HG03342 (cell line): ENCODE data around the gene LILRB5.
"Not testable (repeated sequence)": the region's sequence is repeated elsewhere in the genome, so short reads cannot be mapped to it uniquely, and the experiment has no call there.

Experiments
- ATAC-seq: cut with Tn5 transposase; IDR thresholded peaks from one replicate; pipeline ENCODE4 v1.9.1; 2021; ENCODE audit warnings: mild to moderate bottlenecking, moderate library complexity; ENCODE audit not compliant: unreplicated experiment

LILRB5 gene

GRCh38 chr19:54217517-54218247 lies 39.4 kb downstream of the LILRB5 start:
- ATAC-seq, result not testable (repeated sequence)

- ATAC-seq, result no peak
Observed at GRCh38 chr19:54216869-54217268, 40.2 kb downstream of the LILRB5 start.

GRCh38 chr19:54214734-54215133 lies 42.3 kb downstream of the LILRB5 start:
- ATAC-seq, result not testable (repeated sequence)

GRCh38 chr19:54214217-54214616 lies 42.9 kb downstream of the LILRB5 start:
- not testable (repeated sequence) for ATAC-seq

- ATAC-seq, result no peak
Observed at GRCh38 chr19:54211235-54211634, 45.8 kb downstream of the LILRB5 start.

- no peak for ATAC-seq
Observed at GRCh38 chr19:54209811-54210494, 47.1 kb downstream of the LILRB5 start.

- no peak for ATAC-seq
Observed at GRCh38 chr19:54209058-54209810, 47.8 kb downstream of the LILRB5 start.

GRCh38 chr19:54208784-54209057 lies 48.4 kb downstream of the LILRB5 start:
- ATAC-seq, result no peak

GRCh38 chr19:54207983-54208783 lies 48.9 kb downstream of the LILRB5 start:
- peak; percentile 44 for ATAC-seq

GRCh38 chr19:54207676-54207982 lies 49.4 kb downstream of the LILRB5 start:
- ATAC-seq, result no peak

- not testable (repeated sequence) for ATAC-seq
Observed at GRCh38 chr19:54207193-54207592, 49.9 kb downstream of the LILRB5 start.

GRCh38 chr19:54206831-54207177 lies 50.3 kb downstream of the LILRB5 start:
- ATAC-seq, result no peak

- no peak for ATAC-seq
Observed at GRCh38 chr19:54206030-54206830, 50.8 kb downstream of the LILRB5 start.

GRCh38 chr19:54204767-54205468 lies 52.2 kb downstream of the LILRB5 start:
- ATAC-seq, result no peak

GRCh38 chr19:54203151-54203611 lies 53.9 kb downstream of the LILRB5 start:
- ATAC-seq, result no peak

GRCh38 chr19:54201980-54202379 lies 55.1 kb downstream of the LILRB5 start:
- ATAC-seq, result no peak

- ATAC-seq, result no peak
Observed at GRCh38 chr19:54201172-54201701, 55.8 kb downstream of the LILRB5 start.
